HCT116 (cell line): Measurements from ENCODE around the gene EVI5L.

Source experiments
- CBX3 ChIP-seq: IDR thresholded peaks from 2 replicates; pipeline ENCODE4 v1.6.1; 2012; ENCODE audit warnings: low read depth
- CTCF ChIP-seq, 3 experiments: fragments of 200-600 bp in 1 of 3; sonication (generic) in 1 of 3; IDR thresholded peaks in 2 of 3; conservative IDR thresholded peaks in 1 of 3; 2 replicates each; pipeline ENCODE4 v1.5.1; 2012 to 2017; ENCODE audit warnings: low read depth in 2 of 3, low read length in 2 of 3, antibody characterized with exemption in 1 of 3, borderline replicate concordance in 1 of 3, control low read depth in 1 of 3, mild to moderate bottlenecking in 1 of 3, mixed read lengths in 1 of 3, mixed run types in 1 of 3, moderate library complexity in 1 of 3; ENCODE audit not compliant: insufficient read depth in 1 of 3
- ELF1 ChIP-seq: IDR thresholded peaks from 2 replicates; pipeline ENCODE4 v1.6.1; 2012; ENCODE audit warnings: low read depth, borderline replicate concordance
- EZH2phosphoT487 ChIP-seq: fragments of 200-600 bp; IDR thresholded peaks from 2 replicates; pipeline ENCODE4 v1.6.1; 2018; ENCODE audit warnings: antibody characterized with exemption, borderline replicate concordance
- SP1 ChIP-seq: IDR thresholded peaks from 2 replicates; pipeline ENCODE4 v1.6.1; 2012; ENCODE audit warnings: low read depth
- SRF ChIP-seq: IDR thresholded peaks from 2 replicates; pipeline ENCODE4 v1.6.1; 2012; ENCODE audit warnings: low read depth
- TCF7L2 ChIP-seq: IDR thresholded peaks from 2 replicates; pipeline ENCODE4 v1.7.0; 2011; ENCODE audit warnings: borderline replicate concordance, inconsistent platforms; ENCODE audit not compliant: insufficient read depth, insufficient read length; ENCODE audit errors: extremely low read depth

GRCh38 chr19:7856109-7856591 lies 26.1 kb downstream of the EVI5L start:
- TF ChIP-seq SP1 (no peak), TCF7L2 (no peak), CTCF (IDR thresholded peaks at IDR 0.05 in 2 of 3, conservative IDR thresholded peaks at IDR 0.05 in 1 of 3; ENCODE audit: borderline replicate concordance in 1 of 3, insufficient read depth in 1 of 3, low read depth in 2 of 3, low read length in 2 of 3) (no peak), CBX3 (no peak), EZH2phosphoT487 (no peak), SRF (no peak), ELF1 (no peak)
